ENCODE measurements around the gene JAM3. TPM values are rescaled to one million over a fixed set of nuclear protein-coding genes. Genes with fewer than 3 reads are reported as not detected.
A peak's percentile ranks its signal among the peaks of the same experiment; 100 is the strongest.

The JAM3 gene
- total and polyA plus RNA-seq, 2 of the 8 experiments (the other 6 are each of a cell fraction or from before 2014, with no cell fraction given), result 19.6 to 42.8 TPM

- DNase-seq (ENCODE audit: low read depth in 1 of 2, low spot score in 2 of 2) (no peak), FAIRE-seq (peak; percentile 19)
- 0 out of 2 replicates have a peak overlapping the region, but pooled peaks have one; percentile 4 for H2AK5ac ChIP-seq (ENCODE audit: low read depth, low read length)
- H3K14ac ChIP-seq (ENCODE audit: insufficient read length), result no peak overlapping the region
- peak overlapping the region in 1 of 4 experiments; percentile 54; a peak in 3 of 8 replicates for H3K4me3 ChIP-seq (ENCODE audit: extremely low read depth in 1 of 4, insufficient read depth in 2 of 4, low read depth in 3 of 4, low read length in 4 of 4)
- H2AFZ ChIP-seq (ENCODE audit: low read length), result no peak overlapping the region
- peaks cover 2 to 7% of the 10 kb centered on the region in 2 experiments for H4K20me1 ChIP-seq (replicated peaks in 1 of 2; ENCODE audit: control insufficient read depth in 1 of 2, insufficient read depth in 2 of 2, low read length in 2 of 2)
- H3K36me3 ChIP-seq (ENCODE audit: control insufficient read depth in 2 of 4, insufficient read depth in 4 of 4, low read length in 3 of 4), result no peaks in the 10 kb centered on the region; a peak in 1 of 8 replicates
- peak overlapping the region in 1 of 2 experiments; percentile 68; a peak in 1 of 4 replicates for H3K4me2 ChIP-seq (ENCODE audit: insufficient read depth in 1 of 2, low read depth in 2 of 2, low read length in 2 of 2)
- no peaks in the 10 kb centered on the region; the same call in 1 of the 2 replicates for H3K23me2 ChIP-seq (ENCODE audit: low read depth, low read length)
- WGBS, 2 experiments (ENCODE audit: extremely low coverage in 1 of 2, insufficient coverage in 1 of 2, insufficient read length in 1 of 2, insufficient replicate concordance in 2 of 2, low coverage in 1 of 2, low lambda C conversion rate in 2 of 2, missing lambda C conversion rate in 1 of 2), result 86% methylated on average over 9 of the region's 9 CpGs; no CpG with 5 or more reads in 1 of the 2 experiments
- no peaks in the 10 kb centered on the region; a peak in 1 of 4 replicates for H3K9me3 ChIP-seq (ENCODE audit: insufficient read depth in 2 of 2, low read depth in 1 of 2, low read length in 1 of 2)
- H2BK20ac ChIP-seq (ENCODE audit: low read length), result no peak overlapping the region
- no peak overlapping the region for H2BK15ac ChIP-seq (ENCODE audit: low read length)
- no peak overlapping the region for H3K56ac ChIP-seq (replicated peaks; ENCODE audit: insufficient read length, low read depth, low read length)
- H3K27ac ChIP-seq (ENCODE audit: low read depth, low read length), result no peak overlapping the region
- no peak overlapping the region for H4K8ac ChIP-seq (ENCODE audit: extremely low read depth, insufficient read depth, low read length)
- no peak overlapping the region for H3K4ac ChIP-seq (replicated peaks; ENCODE audit: insufficient read length, low read depth, low read length)
- H3K23ac ChIP-seq (ENCODE audit: insufficient read length), result no peak overlapping the region
- H4K91ac ChIP-seq (replicated peaks; ENCODE audit: insufficient read length, low read length), result no peak overlapping the region
- H3K27me3 ChIP-seq (replicated peaks in 1 of 4; ENCODE audit: control insufficient read depth in 3 of 4, extremely low read depth in 1 of 4, insufficient read depth in 3 of 4, low read length in 3 of 4), result peaks cover 0 to 10% (median 5%) of the 10 kb centered on the region in 4 experiments; a peak in 3 of 7 replicates
- H3K9ac ChIP-seq (replicated peaks in 1 of 4; ENCODE audit: extremely low read depth in 1 of 4, low read depth in 3 of 4, low read length in 3 of 4), result no peak overlapping the region
- no peak overlapping the region for H4K5ac ChIP-seq (ENCODE audit: insufficient read length, low read depth, low read length)
- peak overlapping the region; percentile 82; the same call in 1 of the 2 replicates for H2BK12ac ChIP-seq (ENCODE audit: low read depth, low read length)
- peaks cover 0 to 16% (median 12%) of the 10 kb centered on the region in 4 experiments; a peak in 5 of 7 replicates for H3K4me1 ChIP-seq (replicated peaks in 1 of 4; ENCODE audit: control insufficient read depth in 3 of 4, insufficient read depth in 4 of 4, low read length in 3 of 4)
- H2BK5ac ChIP-seq (ENCODE audit: low read depth, low read length), result no peak overlapping the region
- CTCF ChIA-PET (ENCODE audit: partially characterized antibody), result interaction anchor here (0.6 to 3.1 kb wide), 7 partner anchors 11 to 80 kb away, joined by 3 to 12 read pairs (median 3); no protein-coding TSS in a partner anchor
- POLR2A ChIA-PET (ENCODE audit: partially characterized antibody), result interaction anchor here (1.2 kb wide), 1 partner anchor 88 kb away, joined by 5 read pairs; no protein-coding TSS in a partner anchor
- no peak overlapping the region for H2BK120ac ChIP-seq (replicated peaks; ENCODE audit: low read depth, low read length)
- H3K18ac ChIP-seq (ENCODE audit: extremely low read depth, low read length), result no peak overlapping the region
- H3K79me2 ChIP-seq (ENCODE audit: control insufficient read depth in 1 of 2, insufficient read depth in 2 of 2, low read length in 2 of 2), result no peaks in the 10 kb centered on the region; a peak in 1 of 4 replicates
- H3K79me1 ChIP-seq (ENCODE audit: low read depth, low read length), result no peaks in the 10 kb centered on the region; the same call in 1 of the 2 replicates
- TF ChIP-seq BRCA1 (IDR thresholded peaks at IDR 0.05; ENCODE audit: low read depth, low read length) (no peak), CEBPB (IDR thresholded peaks at IDR 0.05; ENCODE audit: low read depth, low read length) (no peak), JUND (IDR thresholded peaks at IDR 0.05; ENCODE audit: low read length) (no peak), HDAC6 (IDR thresholded peaks at IDR 0.05; ENCODE audit: low read depth, low read length) (no peak), SP2 (IDR thresholded peaks at IDR 0.05; ENCODE audit: low read length) (no peak), SUZ12 (IDR thresholded peaks at IDR 0.05; ENCODE audit: low read length) (no peak), ASH2L (IDR thresholded peaks at IDR 0.05; ENCODE audit: low read length) (no peak), KDM5A (IDR thresholded peaks at IDR 0.05; ENCODE audit: low read length) (no peak), POU5F1 (IDR thresholded peaks at IDR 0.05; ENCODE audit: low read depth, low read length) (no peak), EZH2 (IDR thresholded peaks at IDR 0.05; ENCODE audit: low read depth, low read length, severe bottlenecking) (no peak), EP300 (IDR thresholded peaks at IDR 0.05; ENCODE audit: borderline replicate concordance in 1 of 2, low read depth in 2 of 2, low read length in 2 of 2) (no peak), CBX5 (IDR thresholded peaks at IDR 0.05; ENCODE audit: low read depth, low read length) (no peak)
- TF ChIP-seq, protein P1, sequence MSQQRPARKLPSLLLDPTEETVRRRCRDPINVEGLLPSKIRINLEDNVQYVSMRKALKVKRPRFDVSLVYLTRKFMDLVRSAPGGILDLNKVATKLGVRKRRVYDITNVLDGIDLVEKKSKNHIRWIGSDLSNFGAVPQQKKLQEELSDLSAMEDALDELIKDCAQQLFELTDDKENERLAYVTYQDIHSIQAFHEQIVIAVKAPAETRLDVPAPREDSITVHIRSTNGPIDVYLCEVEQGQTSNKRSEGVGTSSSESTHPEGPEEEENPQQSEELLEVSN (IDR thresholded peaks at IDR 0.05), result no peak
Measured at GRCh38 chr11:134125507-134125906, 56.6 kb downstream of the JAM3 start.

Data from H1 (cell line).